Measurements from ENCODE around the gene PRKCG. TPM values are rescaled to one million over a fixed set of nuclear protein-coding genes. Genes with fewer than 3 reads are reported as not detected.

PRKCG gene
- total and polyA plus RNA-seq, 2 of the 8 experiments (the other 6 are each of a cell fraction or from before 2014, with no cell fraction given) = 6.1 to 10.6 TPM

DNA sequence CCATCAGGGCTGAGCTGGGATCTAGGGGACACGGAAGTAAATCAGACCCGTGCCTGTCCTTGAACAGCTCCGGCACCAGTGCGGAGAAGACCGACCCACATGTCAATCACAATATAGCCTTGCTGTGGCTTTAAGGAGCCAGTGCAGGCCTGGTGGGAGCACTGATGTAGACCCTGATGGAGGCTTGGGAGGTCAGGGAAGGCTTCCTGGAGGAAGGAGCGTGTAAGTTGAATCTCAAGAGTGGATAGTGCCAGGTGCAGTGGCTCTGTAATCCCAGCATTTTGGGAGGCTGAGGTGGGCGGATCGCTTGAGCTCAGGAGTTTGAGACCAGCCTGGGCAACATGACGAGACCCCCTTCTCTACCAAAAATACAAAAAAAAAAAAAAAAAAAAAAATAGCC is 70.0 kb downstream of the PRKCG start:
- Histone ChIP-seq H3K56ac (replicated peaks; ENCODE audit: insufficient read length, low read depth, low read length) (no peak overlapping the region), H3K9ac (replicated peaks in 1 of 4; ENCODE audit: extremely low read depth in 1 of 4, low read depth in 3 of 4, low read length in 3 of 4) (no peak overlapping the region), H3K18ac (ENCODE audit: extremely low read depth, low read length) (no peak overlapping the region; the same call in 1 of the 2 replicates), H3K23me2 (ENCODE audit: low read depth, low read length) (no peaks in the 10 kb centered on the region), H3K23ac (ENCODE audit: insufficient read length) (no peak overlapping the region), H3K4me3 (ENCODE audit: extremely low read depth in 1 of 4, insufficient read depth in 2 of 4, low read depth in 3 of 4, low read length in 4 of 4) (no peak overlapping the region), H4K5ac (ENCODE audit: insufficient read length, low read depth, low read length) (no peak overlapping the region), H4K20me1 (replicated peaks in 1 of 2; ENCODE audit: control insufficient read depth in 1 of 2, insufficient read depth in 2 of 2, low read length in 2 of 2) (no peaks in the 10 kb centered on the region), H3K14ac (ENCODE audit: insufficient read length) (no peak overlapping the region), H3K36me3 (ENCODE audit: control insufficient read depth in 2 of 4, insufficient read depth in 4 of 4, low read length in 3 of 4) (no peaks in the 10 kb centered on the region; a peak in 1 of 8 replicates), H3K9me3 (ENCODE audit: insufficient read depth in 2 of 2, low read depth in 1 of 2, low read length in 1 of 2) (no peaks in the 10 kb centered on the region), H2AK5ac (ENCODE audit: low read depth, low read length) (peak overlapping the region; percentile 97; the same call in 1 of the 2 replicates), H2BK15ac (ENCODE audit: low read length) (peak overlapping the region; percentile 3; the same call in 1 of the 2 replicates), H3K79me2 (ENCODE audit: control insufficient read depth in 1 of 2, insufficient read depth in 2 of 2, low read length in 2 of 2) (no peaks in the 10 kb centered on the region), H3K4me2 (ENCODE audit: insufficient read depth in 1 of 2, low read depth in 2 of 2, low read length in 2 of 2) (no peak overlapping the region), H2BK12ac (ENCODE audit: low read depth, low read length) (peak overlapping the region; percentile 46; the same call in 1 of the 2 replicates), H2BK20ac (ENCODE audit: low read length) (peak overlapping the region; percentile 72; the same call in 1 of the 2 replicates), H2AFZ (ENCODE audit: low read length) (no peak overlapping the region), H3K79me1 (ENCODE audit: low read depth, low read length) (no peaks in the 10 kb centered on the region), H4K8ac (ENCODE audit: extremely low read depth, insufficient read depth, low read length) (no peak overlapping the region; the same call in 1 of the 2 replicates), H4K91ac (replicated peaks; ENCODE audit: insufficient read length, low read length) (no peak overlapping the region), H3K27me3 (replicated peaks in 1 of 4; ENCODE audit: control insufficient read depth in 3 of 4, extremely low read depth in 1 of 4, insufficient read depth in 3 of 4, low read length in 3 of 4) (no peaks in the 10 kb centered on the region), H3K4ac (replicated peaks; ENCODE audit: insufficient read length, low read depth, low read length) (no peak overlapping the region), H3K4me1 (replicated peaks in 1 of 4; ENCODE audit: control insufficient read depth in 3 of 4, insufficient read depth in 4 of 4, low read length in 3 of 4) (peaks cover 2 to 8% (median 5%) of the 10 kb centered on the region in 4 experiments; a peak in 4 of 7 replicates), H3K27ac (ENCODE audit: low read depth, low read length) (no peak overlapping the region), H2BK5ac (ENCODE audit: low read depth, low read length) (no peak overlapping the region), H2BK120ac (replicated peaks; ENCODE audit: low read depth, low read length) (no peak overlapping the region)
- DNase-seq (ENCODE audit: low read depth in 1 of 2, low spot score in 2 of 2) (no peak), FAIRE-seq (no peak)
- ChIA-PET POLR2A (ENCODE audit: partially characterized antibody) (interaction anchor here (0.9 to 2.5 kb wide), 10 partner anchors 9 to 83 kb away, joined by 3 to 14 read pairs (median 3); no protein-coding TSS in a partner anchor), CTCF (ENCODE audit: partially characterized antibody) (interaction anchor here (0.7 to 3.2 kb wide), 11 partner anchors 8 to 161 kb away, joined by 3 to 14 read pairs (median 4); no protein-coding TSS in a partner anchor)
- 92% methylated on average over 8 of the region's 9 CpGs; no CpG with 5 or more reads in 1 of the 2 experiments for WGBS, 2 experiments (ENCODE audit: extremely low coverage in 1 of 2, insufficient coverage in 1 of 2, insufficient read length in 1 of 2, insufficient replicate concordance in 2 of 2, low coverage in 1 of 2, low lambda C conversion rate in 2 of 2, missing lambda C conversion rate in 1 of 2)
- no peak for TF ChIP-seq RFX5 (IDR thresholded peaks at IDR 0.05; ENCODE audit: borderline replicate concordance, low read depth, low read length)
- no peak for TF ChIP-seq CEBPB (IDR thresholded peaks at IDR 0.05; ENCODE audit: low read depth, low read length)
